GM19328 (cell line): ENCODE data around the gene TECRL.

ENCODE experiments used
- ATAC-seq: cut with Tn5 transposase; IDR thresholded peaks from one replicate; pipeline ENCODE4 v1.9.1; 2021; ENCODE audit warnings: mild to moderate bottlenecking, moderate library complexity; ENCODE audit not compliant: unreplicated experiment

The TECRL gene

GRCh38 chr4:64409300-64409699 is at the start of gene TECRL:
Gene TECRL, minus strand, starts transcription at chr4:64409450. Its CDS starts 99 bp downstream, at chr4:64409351.
- ATAC-seq = no peak

- no peak for ATAC-seq
Measured at GRCh38 chr4:64432674-64433073, 23.4 kb upstream of the TECRL start.

- no peak for ATAC-seq
Measured at GRCh38 chr4:64430933-64431332, 21.7 kb upstream of the TECRL start.

GRCh38 chr4:64417974-64418373 is 8.7 kb upstream of the TECRL start:
- no peak for ATAC-seq

- no peak for ATAC-seq
Measured at GRCh38 chr4:64407000-64407399, 2.2 kb downstream of the TECRL start.

GRCh38 chr4:64405761-64406160 is 3.5 kb downstream of the TECRL start:
- ATAC-seq = no peak

GRCh38 chr4:64402684-64403083 is 6.6 kb downstream of the TECRL start:
- ATAC-seq = no peak

GRCh38 chr4:64399313-64400109 is 9.7 kb downstream of the TECRL start:
- no peak for ATAC-seq

GRCh38 chr4:64394469-64394868 is 14.8 kb downstream of the TECRL start:
- no peak for ATAC-seq

GRCh38 chr4:64388252-64388651 is 21.0 kb downstream of the TECRL start:
- no peak for ATAC-seq

- ATAC-seq = no peak
Measured at GRCh38 chr4:64385220-64385619, 24.0 kb downstream of the TECRL start.

GRCh38 chr4:64384237-64385203 is 24.7 kb downstream of the TECRL start:
- no peak for ATAC-seq

- ATAC-seq = no peak
Measured at GRCh38 chr4:64368741-64369140, 40.5 kb downstream of the TECRL start.

GRCh38 chr4:64361399-64361740 is 47.9 kb downstream of the TECRL start:
- ATAC-seq = no peak

- ATAC-seq = no peak
Measured at GRCh38 chr4:64360664-64361398, 48.4 kb downstream of the TECRL start.

- ATAC-seq = no peak
Measured at GRCh38 chr4:64359489-64359888, 49.8 kb downstream of the TECRL start.

- no peak for ATAC-seq
Measured at GRCh38 chr4:64353904-64354303, 55.3 kb downstream of the TECRL start.

GRCh38 chr4:64341711-64342110 is 67.5 kb downstream of the TECRL start:
- ATAC-seq = no peak

GRCh38 chr4:64340218-64341110 is 68.8 kb downstream of the TECRL start:
- no peak for ATAC-seq

- ATAC-seq = no peak
Measured at GRCh38 chr4:64334964-64335363, 74.3 kb downstream of the TECRL start.
